Left ventricle myocardium superior (tissue), 1 donor: ENCODE measurements around the gene CHAC1. TPM values are rescaled to one million over a fixed set of nuclear protein-coding genes. Genes with fewer than 3 reads are reported as not detected.

Experiments
- ATAC-seq: fragments of 200-7000 bp; cut with Tn5 transposase; one replicate; pipeline ENCODE4 v1.9.1; 2020; ENCODE audit warnings: mild to moderate bottlenecking, moderate library complexity
- DNase-seq: peaks from one replicate; pipeline ENCODE4 v3.0.0-alpha.2; 2020
- intact Hi-C: fragments of 100-400 bp; cut with micrococcal nuclease; formaldehyde crosslinking; loops from one replicate; pipeline ENCODE4 v1.11.0; 2022
- total RNA-seq: library from RNA; stranded (reverse); fragmentation: NEBNext Ultra II Directional; extraction: Animal tissue kit (Norgen Biotek cat#: 25700); gene quantifications from one replicate; pipeline ENCODE4 v1.2.1, GENCODE V29; 2021
- donor health status: DM: no; HTN: yes; CAD: no; lungs with severe emphysema.

The CHAC1 gene
- total RNA-seq, 1 donor from 2014 or later = 2.2 TPM

GRCh38 chr15:40934457-40934856 lies 18.8 kb upstream of the CHAC1 start:
- no peak for ATAC-seq
- DNase-seq = no peak
- intact Hi-C loops = no loop called here

DNA sequence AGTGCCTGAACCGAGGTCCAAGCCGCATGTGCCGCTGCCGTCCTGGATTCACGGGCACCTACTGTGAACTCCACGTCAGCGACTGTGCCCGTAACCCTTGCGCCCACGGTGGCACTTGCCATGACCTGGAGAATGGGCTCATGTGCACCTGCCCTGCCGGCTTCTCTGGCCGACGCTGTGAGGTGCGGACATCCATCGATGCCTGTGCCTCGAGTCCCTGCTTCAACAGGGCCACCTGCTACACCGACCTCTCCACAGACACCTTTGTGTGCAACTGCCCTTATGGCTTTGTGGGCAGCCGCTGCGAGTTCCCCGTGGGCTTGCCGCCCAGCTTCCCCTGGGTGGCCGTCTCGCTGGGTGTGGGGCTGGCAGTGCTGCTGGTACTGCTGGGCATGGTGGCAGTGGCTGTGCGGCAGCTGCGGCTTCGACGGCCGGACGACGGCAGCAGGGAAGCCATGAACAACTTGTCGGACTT lies 17.0 kb upstream of the CHAC1 start:
- no peak for ATAC-seq
- intact Hi-C loops = no loop called here
- DNase-seq = no peak

DNA sequence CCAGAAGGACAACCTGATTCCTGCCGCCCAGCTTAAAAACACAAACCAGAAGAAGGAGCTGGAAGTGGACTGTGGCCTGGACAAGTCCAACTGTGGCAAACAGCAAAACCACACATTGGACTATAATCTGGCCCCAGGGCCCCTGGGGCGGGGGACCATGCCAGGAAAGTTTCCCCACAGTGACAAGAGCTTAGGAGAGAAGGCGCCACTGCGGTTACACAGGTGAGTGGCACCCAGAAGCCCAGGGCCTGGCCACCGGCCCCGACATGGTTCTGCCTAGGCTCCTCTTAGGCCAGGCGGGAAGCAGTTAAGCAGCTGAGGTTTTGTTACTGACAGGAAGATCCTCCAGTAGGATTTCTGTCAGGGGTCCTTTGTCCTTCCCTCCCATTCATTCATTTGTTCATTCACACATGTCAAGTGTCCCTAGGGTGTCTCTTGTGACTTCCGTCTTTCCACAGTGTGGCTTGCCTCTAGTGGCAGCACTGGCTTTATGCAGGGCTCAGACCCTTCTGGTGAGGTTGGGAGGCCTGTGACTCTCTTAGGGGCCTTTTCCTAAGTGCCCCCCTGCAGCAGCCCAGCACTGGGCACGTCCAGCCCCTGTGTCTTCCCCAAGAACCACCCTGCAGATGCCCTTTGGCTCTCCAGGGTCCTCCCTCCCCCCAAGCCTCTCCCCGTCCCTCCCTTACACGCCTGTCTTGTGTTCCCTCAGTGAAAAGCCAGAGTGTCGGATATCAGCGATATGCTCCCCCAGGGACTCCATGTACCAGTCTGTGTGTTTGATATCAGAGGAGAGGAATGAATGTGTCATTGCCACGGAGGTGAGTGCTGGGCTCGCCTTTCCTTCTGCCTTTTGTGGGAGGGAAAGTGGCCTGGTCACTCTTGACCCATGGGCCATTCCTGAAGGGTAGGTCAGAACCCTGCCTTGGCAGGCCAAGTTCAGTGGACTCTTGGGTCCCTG lies 16.3 kb upstream of the CHAC1 start:
- intact Hi-C loops = no loop called here
- ATAC-seq = peak; percentile 53
- DNase-seq = no peak

DNA sequence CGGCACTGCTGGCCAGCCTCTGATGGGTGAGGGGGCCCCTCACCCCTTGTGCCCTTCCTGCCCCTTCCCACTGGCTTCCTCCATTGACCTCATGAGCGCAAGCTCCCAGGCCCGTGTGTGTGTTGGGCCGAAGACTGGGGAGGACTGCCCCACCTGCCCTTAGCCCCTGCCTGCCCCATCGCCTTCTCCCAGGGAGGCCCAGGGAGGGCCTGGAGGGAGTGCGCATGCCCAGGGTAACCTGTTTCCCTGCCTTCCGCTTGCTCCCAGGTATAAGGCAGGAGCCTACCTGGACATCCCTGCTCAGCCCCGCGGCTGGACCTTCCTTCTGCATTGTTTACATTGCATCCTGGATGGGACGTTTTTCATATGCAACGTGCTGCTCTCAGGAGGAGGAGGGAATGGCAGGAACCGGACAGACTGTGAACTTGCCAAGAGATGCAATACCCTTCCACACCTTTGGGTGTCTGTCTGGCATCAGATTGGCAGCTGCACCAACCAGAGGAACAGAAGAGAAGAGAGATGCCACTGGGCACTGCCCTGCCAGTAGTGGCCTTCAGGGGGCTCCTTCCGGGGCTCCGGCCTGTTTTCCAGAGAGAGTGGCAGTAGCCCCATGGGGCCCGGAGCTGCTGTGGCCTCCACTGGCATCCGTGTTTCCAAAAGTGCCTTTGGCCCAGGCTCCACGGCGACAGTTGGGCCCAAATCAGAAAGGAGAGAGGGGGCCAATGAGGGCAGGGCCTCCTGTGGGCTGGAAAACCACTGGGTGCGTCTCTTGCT lies 15.3 kb upstream of the CHAC1 start:
- DNase-seq (peak; percentile 56), ATAC-seq (peak; percentile 46)
- intact Hi-C loops = no loop called here

- ATAC-seq (no peak), DNase-seq (no peak)
- intact Hi-C loops = no loop called here
These were observed 14.8 kb upstream of the CHAC1 start for GRCh38 chr15:40938536-40938870.

DNA sequence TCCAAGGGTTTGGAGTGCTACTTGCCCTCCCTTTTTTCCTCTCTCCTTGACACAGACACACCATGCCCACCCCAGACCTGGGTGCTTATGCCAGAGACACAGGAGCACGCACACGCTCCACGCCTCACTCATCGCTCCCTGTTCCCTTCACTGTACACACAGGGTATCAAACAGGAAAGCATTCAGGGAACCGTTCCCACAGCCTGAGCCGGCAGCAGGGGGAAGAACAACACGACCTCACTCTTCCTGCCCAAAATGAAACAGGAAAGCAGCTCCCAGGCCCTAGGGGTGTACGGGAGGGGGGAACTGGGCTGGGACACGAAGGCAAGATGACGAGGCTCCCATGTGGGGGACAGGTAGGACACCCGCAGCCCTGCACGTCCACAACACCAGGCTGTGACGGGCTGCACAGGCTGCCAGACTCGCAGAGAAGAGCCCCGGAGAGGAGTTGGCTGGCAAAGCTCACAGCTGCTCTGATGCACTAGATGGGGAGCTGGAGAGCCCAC lies 12.9 kb upstream of the CHAC1 start:
- ATAC-seq (peak; percentile 27), DNase-seq (peak; percentile 52)
- intact Hi-C loops = no loop called here

- intact Hi-C loops = no loop called here
- DNase-seq (no peak), ATAC-seq (no peak)
These were observed 12.2 kb upstream of the CHAC1 start for GRCh38 chr15:40941068-40941527.

DNA sequence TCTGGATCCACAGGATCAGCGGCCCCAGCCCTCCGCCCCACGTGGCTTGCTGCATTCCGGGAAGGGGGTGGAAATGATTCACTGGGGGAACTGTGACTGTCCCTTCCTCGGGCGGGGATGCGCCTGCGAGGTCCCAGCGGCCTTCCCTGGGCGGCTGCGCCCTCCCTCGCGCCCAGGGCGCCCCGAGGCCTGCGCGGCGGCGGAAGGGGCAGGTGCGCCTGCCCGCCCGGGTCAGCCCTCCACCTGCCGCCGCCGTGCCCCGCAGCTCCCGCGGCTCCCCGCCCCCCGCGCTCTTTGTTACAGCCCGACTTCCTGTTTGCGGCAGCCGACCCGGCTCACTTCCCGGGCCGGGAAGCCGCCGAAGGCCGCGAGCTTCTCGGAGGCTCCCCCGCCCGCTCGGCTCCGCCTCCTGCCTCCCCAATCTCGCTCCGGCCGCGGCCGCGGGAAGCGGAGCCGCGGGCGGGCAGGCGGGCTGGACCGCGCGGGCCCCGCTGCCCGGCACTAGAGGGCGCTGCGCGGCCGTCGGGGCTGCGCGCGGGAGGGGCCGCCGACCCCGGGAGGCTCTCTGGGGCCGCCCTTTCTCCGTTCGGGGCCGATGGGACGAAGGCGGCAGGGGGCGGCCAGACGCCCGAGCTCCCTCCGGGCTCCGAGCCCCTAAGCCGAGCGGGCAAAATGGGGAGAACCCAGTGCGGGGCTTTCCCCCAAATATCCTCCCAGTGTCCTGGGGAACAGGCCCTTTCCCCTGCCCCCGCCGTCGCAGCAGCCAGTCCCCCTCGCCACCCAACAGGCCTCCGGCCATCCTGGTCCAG lies 11.5 kb upstream of the CHAC1 start:
- DNase-seq = peak; percentile 88
- peak; percentile 80 for ATAC-seq
- intact Hi-C loops = no loop called here

DNA sequence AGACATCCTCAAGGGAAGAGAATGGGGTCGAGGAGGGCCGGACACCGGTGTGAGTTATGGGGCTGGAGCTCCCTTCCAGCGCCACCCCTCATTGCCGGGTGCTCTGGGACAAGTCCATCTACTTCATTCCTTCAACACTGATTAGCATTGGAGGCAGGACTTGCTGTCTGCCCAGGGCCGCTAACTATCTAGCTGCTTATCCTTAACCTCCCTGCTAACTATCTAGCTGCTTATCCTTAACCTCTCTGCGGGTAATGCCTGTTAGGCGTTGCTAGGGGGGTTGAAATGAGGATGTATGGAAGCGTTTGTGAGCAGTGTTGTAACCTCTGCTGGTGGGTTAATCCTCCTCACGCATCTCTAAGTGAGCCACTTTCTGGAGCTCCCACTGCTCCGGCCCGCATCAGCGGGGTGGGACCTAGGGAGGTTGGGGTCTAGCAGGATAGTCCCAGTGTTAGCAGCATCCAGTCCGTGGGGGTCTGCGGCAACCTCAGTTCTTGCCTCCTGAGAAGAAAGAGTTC lies 10.9 kb upstream of the CHAC1 start:
- ATAC-seq = peak; percentile 0
- intact Hi-C loops = no loop called here

DNA sequence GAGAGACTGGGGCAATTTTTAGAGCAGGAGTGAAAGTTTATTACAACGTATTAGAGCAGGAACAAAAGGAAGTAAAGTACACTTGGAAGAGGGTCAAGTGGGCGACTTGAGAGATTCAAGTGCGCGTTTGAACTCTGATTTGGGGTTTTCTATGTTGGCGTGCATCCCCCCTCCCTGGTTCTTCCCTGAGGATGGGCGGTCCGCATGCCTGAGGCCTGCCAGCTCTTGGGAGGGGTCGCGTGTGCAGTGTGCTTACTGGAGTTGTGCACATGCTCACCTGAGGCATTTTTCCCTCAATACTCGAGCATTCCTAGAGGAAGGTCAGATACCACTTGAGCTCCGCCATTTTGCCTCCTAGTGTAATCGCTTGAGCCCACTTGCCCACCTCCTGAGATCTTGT lies 10.4 kb upstream of the CHAC1 start:
- intact Hi-C loops = no loop called here
- ATAC-seq (no peak), DNase-seq (no peak)

More for the DNA sequence above, 10.9 kb upstream of the CHAC1 start:
- DNase-seq = no peak

- DNase-seq = no peak
- intact Hi-C loops = no loop called here
- ATAC-seq = no peak
These were observed 9.4 kb upstream of the CHAC1 start for GRCh38 chr15:40943764-40944365.

DNA sequence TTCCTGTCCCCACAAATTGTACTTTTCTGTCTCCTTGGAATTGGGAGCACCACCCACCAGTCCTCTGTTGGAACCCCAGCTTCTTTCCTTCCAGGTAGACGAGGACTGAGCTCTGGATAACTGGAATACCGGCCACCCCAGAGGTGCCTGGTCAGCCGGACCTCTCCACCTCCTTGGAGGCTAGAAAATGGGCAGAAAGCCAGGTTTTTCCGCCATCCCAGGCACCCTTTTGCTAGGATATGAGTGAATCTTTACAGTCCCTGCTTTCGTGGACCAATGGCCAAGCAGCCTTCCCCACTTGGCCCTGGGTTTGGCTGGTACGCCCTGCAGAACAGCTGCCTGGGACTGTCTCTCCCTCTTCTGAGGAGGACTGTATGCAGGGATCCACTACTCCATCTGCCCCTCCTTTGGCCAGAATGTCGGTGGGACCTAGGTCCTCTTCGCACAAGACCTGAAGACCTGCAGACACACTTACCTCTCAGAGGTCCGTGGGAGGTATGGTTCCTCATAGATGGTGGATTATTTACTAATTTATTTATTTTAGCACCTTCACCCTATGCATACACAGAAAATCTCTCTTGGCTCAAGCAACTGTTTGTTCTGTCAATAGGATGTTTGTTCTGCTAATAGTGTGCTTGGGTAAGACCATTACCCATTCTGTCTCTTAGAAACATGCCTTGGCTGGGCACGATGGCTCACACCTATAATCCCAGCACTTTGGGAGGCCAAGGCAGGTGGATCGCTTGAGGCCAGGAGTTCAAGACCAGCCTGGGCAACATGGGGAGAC lies 8.6 kb upstream of the CHAC1 start:
- DNase-seq (no peak), ATAC-seq (no peak)
- intact Hi-C loops = no loop called here

DNA sequence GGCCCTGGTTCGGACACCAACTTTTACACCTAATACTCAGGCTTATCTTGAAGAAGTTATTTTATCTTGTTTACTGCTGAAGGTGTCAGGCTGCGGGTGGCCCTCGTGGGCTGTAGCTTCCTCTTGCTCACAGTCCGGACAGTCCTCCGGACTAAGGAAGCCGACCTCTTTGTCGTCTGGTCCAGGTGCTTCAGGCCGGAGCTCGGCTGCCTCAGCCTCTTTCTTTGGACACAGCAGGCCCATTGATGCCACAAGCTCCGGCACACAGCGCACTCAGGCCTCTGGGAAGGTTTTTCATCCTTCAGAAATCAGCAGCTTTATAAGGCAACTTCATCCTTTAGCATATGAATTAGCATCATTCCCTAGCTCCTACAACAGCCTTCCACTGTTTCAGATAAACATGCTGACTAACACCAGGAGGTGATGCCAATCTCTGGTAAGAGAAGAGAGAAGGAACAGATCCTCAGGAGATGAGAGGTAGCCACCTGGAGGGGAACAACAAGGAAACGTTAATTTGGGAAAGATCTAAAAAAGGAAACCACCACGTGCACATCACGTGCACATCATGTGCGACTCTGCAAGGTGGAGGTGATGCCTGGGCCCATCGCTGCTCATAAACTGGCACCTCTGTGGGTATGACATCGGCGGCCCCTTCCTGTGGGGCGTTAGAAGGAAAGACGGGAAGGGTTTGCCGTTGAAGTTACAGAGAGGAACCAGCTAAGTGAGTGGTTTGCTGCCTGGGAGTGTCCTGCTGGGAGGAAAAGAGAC lies 4.4 kb upstream of the CHAC1 start:
- DNase-seq = no peak
- no peak for ATAC-seq
- intact Hi-C loops = no loop called here

GRCh38 chr15:40949756-40950207 lies 3.5 kb upstream of the CHAC1 start:
- intact Hi-C loops = no loop called here
- ATAC-seq = no peak
- DNase-seq = no peak

- intact Hi-C loops = no loop called here
- no peak for DNase-seq
- ATAC-seq = no peak
These were observed 1.5 kb upstream of the CHAC1 start for GRCh38 chr15:40951764-40952163.

GRCh38 chr15:40952301-40952900 lies 870 bp upstream of the CHAC1 start:
- DNase-seq (no peak), ATAC-seq (no peak)
- intact Hi-C loops = no loop called here

GRCh38 chr15:40953713-40954074 lies 423 bp downstream of the CHAC1 start:
- DNase-seq (no peak), ATAC-seq (no peak)
- intact Hi-C loops = no loop called here
